H1 (cell line): Measurements from ENCODE around the gene FRG2. TPM values are rescaled to one million over a fixed set of nuclear protein-coding genes. Genes with fewer than 3 reads are reported as not detected.

Experiments used
- CTCF ChIA-PET: fragments of 300-600 bp; sonication (Branson Sonifier 250); formaldehyde crosslinking; loops from one replicate; lab custom pipeline; 2021; ENCODE audit not compliant: partially characterized antibody; lab: Charles Lee
- POLR2A ChIA-PET: fragments of 300-600 bp; sonication (Branson Sonifier 250); formaldehyde crosslinking; loops from one replicate; lab custom pipeline; 2021; ENCODE audit warnings: inconsistent platforms; ENCODE audit not compliant: partially characterized antibody; lab: Charles Lee
- DNase-seq, 2 experiments: peaks; one replicate each; pipeline versions ENCODE4 v3.0.0 to v3.0.0-alpha.2; 2010 to 2022; ENCODE audit warnings: low spot score in 2 of 2, low read depth in 1 of 2, mixed read lengths in 1 of 2
- FAIRE-seq: peaks from 2 replicates; lab custom pipeline; 2011; peaks lifted over from hg19 to GRCh38; lab: Jason Lieb, UNC
- H2AFZ ChIP-seq: 2 replicates; pipeline ENCODE4 v1.8.1; 2012; ENCODE audit warnings: low read length, inconsistent platforms
- H2AK5ac ChIP-seq: 2 replicates; pipeline ENCODE4 v1.6.1; 2013; ENCODE audit warnings: low read depth, low read length
- H2BK120ac ChIP-seq: replicated peaks from 2 replicates; pipeline ENCODE3; 2013; ENCODE audit warnings: low read depth, low read length, inconsistent platforms
- H2BK12ac ChIP-seq: 2 replicates; pipeline ENCODE4 v1.6.1; 2013; ENCODE audit warnings: low read depth, low read length
- H2BK15ac ChIP-seq: 2 replicates; pipeline ENCODE4 v1.6.1; 2013; ENCODE audit warnings: low read length
- H2BK20ac ChIP-seq: 2 replicates; pipeline ENCODE4 v1.6.1; 2013; ENCODE audit warnings: low read length
- H2BK5ac ChIP-seq: 2 replicates; pipeline ENCODE4 v1.6.1; 2013; ENCODE audit warnings: low read depth, low read length
- H3K14ac ChIP-seq: 2 replicates; pipeline ENCODE4 v1.6.1; 2013; ENCODE audit warnings: inconsistent platforms; ENCODE audit not compliant: insufficient read length
- H3K18ac ChIP-seq: 2 replicates; pipeline ENCODE4 v1.6.1; 2013; ENCODE audit warnings: low read length; ENCODE audit errors: extremely low read depth
- H3K23ac ChIP-seq: 2 replicates; pipeline ENCODE4 v1.6.1; 2013; ENCODE audit warnings: inconsistent platforms; ENCODE audit not compliant: insufficient read length
- H3K23me2 ChIP-seq: 2 replicates; pipeline ENCODE4 v1.6.1; 2013; ENCODE audit warnings: low read depth, low read length
- H3K27ac ChIP-seq: 2 replicates; pipeline ENCODE4 v1.6.1; 2011; ENCODE audit warnings: low read depth, low read length, inconsistent platforms
- H3K27me3 ChIP-seq, 4 experiments: replicated peaks in 1 of 4; 1 replicate in 1 of 4; 2 replicates in 3 of 4; pipeline versions ENCODE4 v1.6.1 to v1.8.1; 2011 to 2013; ENCODE audit warnings: low read length in 3 of 4, mild to moderate bottlenecking in 3 of 4, inconsistent platforms in 2 of 4, mixed read lengths in 2 of 4, moderate library complexity in 1 of 4; ENCODE audit not compliant: control insufficient read depth in 3 of 4, insufficient read depth in 3 of 4; ENCODE audit errors: extremely low read depth in 1 of 4
- H3K36me3 ChIP-seq, 4 experiments: 2 replicates each; pipeline versions ENCODE4 v1.6.1 to v1.8.1; 2011 to 2013; ENCODE audit warnings: mild to moderate bottlenecking in 4 of 4, low read length in 3 of 4, moderate library complexity in 2 of 4, control low read depth in 1 of 4, inconsistent platforms in 1 of 4; ENCODE audit not compliant: insufficient read depth in 4 of 4, control insufficient read depth in 2 of 4
- H3K4ac ChIP-seq: replicated peaks from 2 replicates; pipeline ENCODE3; 2013; ENCODE audit warnings: low read length, low read depth, mixed read lengths, inconsistent platforms; ENCODE audit not compliant: insufficient read length
- H3K4me1 ChIP-seq, 4 experiments: replicated peaks in 1 of 4; 1 replicate in 1 of 4; 2 replicates in 3 of 4; pipeline versions ENCODE4 v1.6.1 to v1.8.1; 2011 to 2013; ENCODE audit warnings: low read length in 3 of 4, inconsistent platforms in 2 of 4, mixed read lengths in 1 of 4; ENCODE audit not compliant: insufficient read depth in 4 of 4, control insufficient read depth in 3 of 4
- H3K4me2 ChIP-seq, 2 experiments: 2 replicates each; pipeline versions ENCODE4 v1.6.1 to v1.8.1; 2011 to 2013; ENCODE audit warnings: low read depth in 2 of 2, low read length in 2 of 2, control low read depth in 1 of 2, inconsistent platforms in 1 of 2, mild to moderate bottlenecking in 1 of 2; ENCODE audit not compliant: insufficient read depth in 1 of 2
- H3K4me3 ChIP-seq, 4 experiments: fragments of 200-600, 300-600 bp in 1 of 4; sonication (generic), shearing (Covaris generic), sonication (Bioruptor Twin) in 1 of 4; 2 replicates each; pipeline versions ENCODE4 v1.5.1 to v1.8.1; 2011 to 2016; ENCODE audit warnings: low read length in 4 of 4, low read depth in 3 of 4, control low read depth in 2 of 4, inconsistent platforms in 2 of 4, mild to moderate bottlenecking in 2 of 4, mixed read lengths in 1 of 4, moderate library complexity in 1 of 4; ENCODE audit not compliant: insufficient read depth in 2 of 4; ENCODE audit errors: extremely low read depth in 1 of 4
- H3K56ac ChIP-seq: replicated peaks from 2 replicates; pipeline ENCODE3; 2013; ENCODE audit warnings: low read depth, mild to moderate bottlenecking, mixed read lengths, low read length, inconsistent platforms; ENCODE audit not compliant: insufficient read length
- H3K79me1 ChIP-seq: 2 replicates; pipeline ENCODE4 v1.6.1; 2013; ENCODE audit warnings: low read depth, low read length, control low read depth
- H3K79me2 ChIP-seq, 2 experiments: 2 replicates each; pipeline versions ENCODE4 v1.6.1 to v1.8.1; 2012 to 2013; ENCODE audit warnings: low read length in 2 of 2, mild to moderate bottlenecking in 2 of 2, inconsistent platforms in 1 of 2; ENCODE audit not compliant: insufficient read depth in 2 of 2, control insufficient read depth in 1 of 2
- H3K9ac ChIP-seq, 4 experiments: replicated peaks in 1 of 4; 1 replicate in 1 of 4; 2 replicates in 3 of 4; pipeline versions ENCODE4 v1.6.1 to v1.8.1; 2011 to 2013; ENCODE audit warnings: low read depth in 3 of 4, low read length in 3 of 4, control low read depth in 2 of 4, mild to moderate bottlenecking in 2 of 4, moderate library complexity in 2 of 4, inconsistent platforms in 1 of 4; ENCODE audit errors: extremely low read depth in 1 of 4
- H3K9me3 ChIP-seq, 2 experiments: 2 replicates each; pipeline versions ENCODE4 v1.6.1 to v1.8.1; 2012 to 2013; ENCODE audit warnings: mild to moderate bottlenecking in 2 of 2, moderate library complexity in 2 of 2, control low read depth in 1 of 2, inconsistent platforms in 1 of 2, low read depth in 1 of 2, low read length in 1 of 2, mixed read lengths in 1 of 2; ENCODE audit not compliant: insufficient read depth in 2 of 2
- H4K20me1 ChIP-seq, 2 experiments: replicated peaks in 1 of 2; 2 replicates each; pipeline versions ENCODE3 to v1.8.1; 2011 to 2013; ENCODE audit warnings: inconsistent platforms in 2 of 2, low read length in 2 of 2, mild to moderate bottlenecking in 1 of 2; ENCODE audit not compliant: insufficient read depth in 2 of 2, control insufficient read depth in 1 of 2
- H4K5ac ChIP-seq: 2 replicates; pipeline ENCODE4 v1.6.1; 2013; ENCODE audit warnings: low read length, low read depth, mixed read lengths, inconsistent platforms; ENCODE audit not compliant: insufficient read length
- H4K8ac ChIP-seq: 2 replicates; pipeline ENCODE4 v1.8.0; 2013; ENCODE audit warnings: mild to moderate bottlenecking, moderate library complexity, low read length, inconsistent platforms; ENCODE audit not compliant: insufficient read depth; ENCODE audit errors: extremely low read depth
- H4K91ac ChIP-seq: replicated peaks from 2 replicates; pipeline ENCODE3; 2013; ENCODE audit warnings: low read length, mixed read lengths, inconsistent platforms; ENCODE audit not compliant: insufficient read length
- EGR1 ChIP-seq: IDR thresholded peaks from 2 replicates; pipeline ENCODE4 v1.6.1; 2011; ENCODE audit warnings: low read depth, low read length, borderline replicate concordance
- EZH2 ChIP-seq: fragments of 200-600 bp; sonication (generic); IDR thresholded peaks from 2 replicates; pipeline ENCODE4 v1.7.1; 2012; ENCODE audit warnings: low read depth, mild to moderate bottlenecking, moderate library complexity, low read length, inconsistent platforms; ENCODE audit not compliant: severe bottlenecking
- KDM5A ChIP-seq: fragments of 200-600 bp; IDR thresholded peaks from 2 replicates; pipeline ENCODE4 v1.7.1; 2012; ENCODE audit warnings: mild to moderate bottlenecking, low read length, inconsistent platforms, mixed read lengths
- MAFK ChIP-seq: IDR thresholded peaks from 2 replicates; pipeline ENCODE4 v1.6.1; 2012; ENCODE audit warnings: low read depth, mild to moderate bottlenecking, improper control_type of control experiment, low read length
- RBBP5 ChIP-seq: IDR thresholded peaks from 2 replicates; pipeline ENCODE4 v1.7.1; 2012; ENCODE audit warnings: low read depth, mild to moderate bottlenecking, inconsistent platforms, low read length, moderate library complexity, borderline replicate concordance
- SIRT6 ChIP-seq: IDR thresholded peaks from one replicate; pipeline ENCODE4 v1.7.1; 2012; ENCODE audit warnings: low read length, inconsistent platforms
- SP1 ChIP-seq: IDR thresholded peaks from 2 replicates; pipeline ENCODE4 v1.6.1; 2011; ENCODE audit warnings: low read depth, low read length
- SUZ12 ChIP-seq: fragments of 200-600 bp; sonication (generic); IDR thresholded peaks from 2 replicates; pipeline ENCODE4 v1.6.1; 2012; ENCODE audit warnings: mild to moderate bottlenecking, inconsistent platforms, low read length, moderate library complexity, mixed read lengths
- YY1 ChIP-seq: IDR thresholded peaks from 2 replicates; pipeline ENCODE4 v1.6.1; 2011; ENCODE audit warnings: low read depth, mild to moderate bottlenecking, low read length
- WGBS, 2 experiments: shearing (Covaris generic) in 1 of 2; methylation state at CpG; one replicate each; pipeline versions ENCODE4 v1.1.6 to v1.1.7; 2013 to 2015; ENCODE audit warnings: low lambda C conversion rate in 2 of 2, mixed read lengths in 2 of 2, inconsistent platforms in 1 of 2, low coverage in 1 of 2, missing lambda C conversion rate in 1 of 2; ENCODE audit not compliant: insufficient replicate concordance in 2 of 2, insufficient coverage in 1 of 2, insufficient read length in 1 of 2; ENCODE audit errors: extremely low coverage in 1 of 2, missing lambda C conversion rate in 1 of 2; 5-methylcytosine and 5-hydroxymethylcytosine counted together
- polyA plus RNA-seq, 7 experiments: library from polyadenylated mRNA; depleted of rRNA in 3 of 7; stranded (reverse) in 5 of 7; unstranded in 2 of 7; fragments of >200 nt in 5 of 7; fragments of 200-250 nt in 2 of 7; gene quantifications; 1 replicate in 5 of 7; 2 replicates in 1 of 7; 4 replicates in 1 of 7; pipeline versions ENCODE4 v1.2.1 to v1.2.3, GENCODE V29; 2011 to 2013; ENCODE audit warnings: missing spikeins in 2 of 7, mixed read lengths in 2 of 7
- total RNA-seq: library from RNA; stranded (reverse); fragmentation: NEBNext Ultra II Directional; extraction: Animal tissue kit (Norgen Biotek cat#: 25700); gene quantifications from 2 replicates; pipeline ENCODE4 v1.2.1, GENCODE V29; 2021
- TF ChIP-seq, protein P1 (sequence below): IDR thresholded peaks from 2 replicates; pipeline ENCODE4 v1.6.1; 2012; ENCODE audit warnings: inconsistent platforms

The FRG2 gene
- total and polyA plus RNA-seq, 2 of the 8 experiments (the other 6 are each of a cell fraction or from before 2014, with no cell fraction given): not detected

DNA sequence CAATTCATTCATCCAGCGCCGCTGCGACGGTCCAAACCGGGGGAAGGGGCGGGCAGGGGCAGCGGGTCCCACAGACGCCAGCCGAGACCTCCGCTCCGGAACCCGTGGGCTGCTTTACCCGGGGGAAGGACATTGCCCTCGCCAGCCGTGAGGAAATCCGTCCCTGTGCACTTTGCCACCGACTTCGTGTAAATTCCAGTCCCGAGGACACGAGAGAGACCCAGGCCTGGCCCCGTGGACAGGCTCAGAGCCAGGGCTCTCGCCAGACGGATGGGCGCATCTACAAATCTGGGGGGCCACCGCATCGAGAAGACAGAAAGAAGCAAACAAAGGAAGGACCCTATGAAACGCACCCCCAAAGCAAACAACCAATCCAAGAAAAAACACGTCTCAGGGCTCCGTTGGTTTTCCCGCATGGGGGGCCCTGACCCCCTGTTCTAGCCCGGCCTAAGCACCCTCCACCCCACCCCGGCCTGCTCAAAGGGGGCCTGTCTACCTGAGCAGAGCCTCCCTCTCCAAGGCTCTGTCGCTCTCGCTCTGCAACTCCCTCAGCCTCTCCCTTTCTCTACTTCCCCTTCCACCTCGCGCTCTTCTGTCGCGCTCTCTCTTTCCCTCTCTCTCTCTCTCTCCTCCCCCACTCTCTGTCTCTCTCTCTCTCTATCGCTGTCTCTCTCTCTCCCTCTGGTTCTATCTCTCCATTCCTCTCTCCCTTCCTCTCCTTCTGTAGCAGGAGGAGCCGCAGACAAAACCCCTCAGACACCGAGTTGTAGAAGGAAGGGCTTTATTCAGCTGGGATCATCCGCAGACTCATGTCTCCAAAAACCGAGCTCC is 11.3 kb downstream of the FRG2 start:
- no peak overlapping the region for H2BK5ac ChIP-seq
- H4K8ac ChIP-seq: no peak overlapping the region; the same call in 1 of the 2 replicates
- POLR2A ChIA-PET: no interaction called here
- no peak overlapping the region for H3K23ac ChIP-seq
- peak overlapping the region; percentile 29 to 66 (median 44) for H3K4me3 ChIP-seq
- peaks cover 2% of the 10 kb centered on the region; the same call in 1 of the 2 replicates for H3K23me2 ChIP-seq
- peaks cover 57 to 82% (median 68%) of the 10 kb centered on the region in 4 experiments; a peak in 6 of 7 replicates for H3K27me3 ChIP-seq
- no peak overlapping the region for H2BK15ac ChIP-seq
- H2BK20ac ChIP-seq: no peak overlapping the region
- H3K14ac ChIP-seq: no peak overlapping the region
- peaks cover 1 to 5% of the 10 kb centered on the region in 2 experiments for H4K20me1 ChIP-seq
- peak overlapping the region; percentile 6; the same call in 1 of the 2 replicates for H2AFZ ChIP-seq
- no peak overlapping the region for H3K56ac ChIP-seq
- H3K9me3 ChIP-seq: no peaks in the 10 kb centered on the region; a peak in 1 of 4 replicates
- no peaks in the 10 kb centered on the region for H3K79me2 ChIP-seq
- peaks cover 5 to 30% (median 15%) of the 10 kb centered on the region in 4 experiments for H3K4me1 ChIP-seq
- peaks cover 0 to 4% (median 0%) of the 10 kb centered on the region in 4 experiments; a peak in 1 of 8 replicates for H3K36me3 ChIP-seq
- H4K5ac ChIP-seq: no peak overlapping the region
- no peak overlapping the region for H2BK12ac ChIP-seq
- H3K9ac ChIP-seq: no peak overlapping the region
- WGBS, 2 experiments: 9% methylated on average over 41 of the region's 43 CpGs; no CpG with 5 or more reads in 1 of the 2 experiments
- H3K18ac ChIP-seq: no peak overlapping the region
- no peak overlapping the region for H3K27ac ChIP-seq
- DNase-seq (peak in 1 of 2 experiments; percentile 71), FAIRE-seq (no peak)
- H2AK5ac ChIP-seq: no peak overlapping the region
- no peak overlapping the region for H4K91ac ChIP-seq
- H2BK120ac ChIP-seq: no peak overlapping the region
- H3K4me2 ChIP-seq: peak overlapping the region; percentile 70 to 91
- H3K79me1 ChIP-seq: no peaks in the 10 kb centered on the region
- CTCF ChIA-PET: no interaction called here
- H3K4ac ChIP-seq: no peak overlapping the region
- TF ChIP-seq RBBP5: peak; percentile 65
- TF ChIP-seq SIRT6: no peak
- peak; percentile 80 for TF ChIP-seq SUZ12
- peak; percentile 58 for TF ChIP-seq SP1
- TF ChIP-seq EZH2: peak; percentile 72
- no peak for TF ChIP-seq MAFK
- peak; percentile 93 for TF ChIP-seq EGR1
- TF ChIP-seq, protein P1, sequence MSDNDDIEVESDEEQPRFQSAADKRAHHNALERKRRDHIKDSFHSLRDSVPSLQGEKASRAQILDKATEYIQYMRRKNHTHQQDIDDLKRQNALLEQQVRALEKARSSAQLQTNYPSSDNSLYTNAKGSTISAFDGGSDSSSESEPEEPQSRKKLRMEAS: peak; percentile 34; the same call in 1 of the 2 replicates
- TF ChIP-seq YY1: peak; percentile 39; the same call in 1 of the 2 replicates
- TF ChIP-seq KDM5A: no peak
